A549 treated with Hydrocortisone at 1 μM for 4 hours (cell line): ENCODE measurements around the gene FAM81B. TPM values are rescaled to one million over a fixed set of nuclear protein-coding genes. Genes with fewer than 3 reads are reported as not detected.

ENCODE experiments used
- total RNA-seq: library from RNA; stranded (reverse); fragments of 200-300 nt; extraction: Qiagen RNA extraction; gene quantifications from 5 replicates; pipeline ENCODE4 v1.2.3, GENCODE V29; 2022

FAM81B gene, protein sequence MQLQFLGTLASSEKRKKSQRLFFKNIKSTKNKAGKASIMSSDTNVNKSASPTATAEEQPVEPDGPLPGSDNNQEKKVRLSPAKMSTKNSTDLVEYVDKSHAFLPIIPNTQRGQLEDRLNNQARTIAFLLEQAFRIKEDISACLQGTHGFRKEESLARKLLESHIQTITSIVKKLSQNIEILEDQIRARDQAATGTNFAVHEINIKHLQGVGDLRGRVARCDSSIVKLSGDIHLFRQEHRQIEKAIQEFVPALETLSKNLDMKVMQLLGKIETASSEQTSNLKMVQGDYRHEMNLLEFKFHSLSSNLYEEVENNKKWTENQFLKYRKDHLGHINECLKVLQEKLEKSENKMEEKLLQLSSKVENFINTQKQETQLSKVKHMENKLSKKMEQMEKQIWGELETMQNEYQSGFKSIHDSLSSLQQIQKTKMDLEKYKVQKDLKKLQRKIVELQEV
- not detected in 5 replicates for total RNA-seq

DNA sequence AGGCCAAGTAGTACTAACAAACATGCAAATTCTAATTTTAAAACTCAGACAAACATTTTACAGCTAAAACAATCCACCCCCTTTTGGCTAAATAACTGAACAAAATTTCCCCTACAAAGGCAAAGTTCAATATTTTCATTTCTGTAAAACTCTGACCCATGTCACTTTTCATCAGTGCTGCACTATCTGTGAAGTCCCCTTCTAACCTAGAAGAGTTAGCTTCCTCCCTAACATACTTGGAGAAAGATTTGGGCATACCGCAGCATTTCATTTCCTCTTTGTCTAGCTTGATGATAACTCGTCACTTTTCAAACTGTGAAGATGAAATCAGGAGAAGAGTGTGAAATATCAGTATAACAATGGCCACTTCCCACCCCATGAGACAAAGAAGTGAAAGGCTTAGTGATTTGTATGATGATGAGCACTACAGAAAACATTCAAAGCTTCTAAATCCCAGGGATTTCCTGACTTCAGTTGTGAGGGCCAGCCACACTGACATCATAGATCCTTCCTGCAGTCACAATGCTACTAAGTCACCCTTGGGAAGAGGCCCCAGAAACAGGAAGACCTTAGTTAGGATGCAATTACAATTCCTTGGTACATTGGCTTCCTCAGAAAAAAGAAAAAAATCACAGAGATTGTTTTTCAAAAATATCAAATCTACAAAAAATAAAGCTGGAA lies at the start of gene FAM81B:
Gene FAM81B, plus strand, starts transcription at position 555 of the 681 bp plus-strand sequence. Its CDS starts 24 bp downstream, at position 579.

Other genes starting within 250 kb of the FAM81B start
- 8.7 to 11.5 TPM (median 10.3 TPM) in 5 replicates for gene MCTP1, start 106.3 kb upstream of the FAM81B start, total RNA-seq
- gene SKIC3, start 163.6 kb downstream of the FAM81B start, total RNA-seq: 16.9 to 28.9 TPM (median 23.4 TPM) in 5 replicates
- gene ARSK, start 163.7 kb downstream of the FAM81B start, total RNA-seq: 5.4 to 8.5 TPM (median 8.3 TPM) in 5 replicates
- 0.06 to 0.23 TPM (median 0.16 TPM) in 5 replicates for gene GPR150, start 228.7 kb downstream of the FAM81B start, total RNA-seq